GM12873 (cell line): ENCODE measurements around the gene VWA3B.

ENCODE experiments used
- TF ChIP-seq, protein P1 (sequence below): IDR thresholded peaks from 2 replicates; pipeline ENCODE4 v1.5.1; 2012; ENCODE audit warnings: low read depth, mild to moderate bottlenecking, moderate library complexity, low read length, control low read depth; ENCODE audit not compliant: insufficient read depth; ENCODE audit errors: missing control alignments

Gene VWA3B

DNA sequence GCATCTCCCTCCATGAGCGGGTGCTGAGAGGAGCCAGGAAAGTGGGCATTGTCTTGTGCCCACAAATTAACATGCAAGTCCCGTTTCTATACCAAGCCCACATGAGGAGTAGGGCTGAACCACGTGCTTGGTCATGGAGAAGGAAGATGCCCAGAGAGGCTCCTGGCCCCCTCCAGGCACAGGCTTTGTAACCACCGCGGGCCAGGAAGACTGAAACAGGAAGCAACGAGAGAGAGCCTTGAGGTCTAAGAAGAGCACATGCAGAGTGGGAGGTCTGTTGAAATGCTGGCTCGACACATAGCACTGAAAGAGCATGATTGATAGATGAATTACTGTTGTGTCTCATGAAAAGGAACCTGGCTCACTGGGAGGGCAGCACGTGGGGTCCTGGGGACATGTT, 36.3 kb downstream of the VWA3B start:
- TF ChIP-seq, protein P1, sequence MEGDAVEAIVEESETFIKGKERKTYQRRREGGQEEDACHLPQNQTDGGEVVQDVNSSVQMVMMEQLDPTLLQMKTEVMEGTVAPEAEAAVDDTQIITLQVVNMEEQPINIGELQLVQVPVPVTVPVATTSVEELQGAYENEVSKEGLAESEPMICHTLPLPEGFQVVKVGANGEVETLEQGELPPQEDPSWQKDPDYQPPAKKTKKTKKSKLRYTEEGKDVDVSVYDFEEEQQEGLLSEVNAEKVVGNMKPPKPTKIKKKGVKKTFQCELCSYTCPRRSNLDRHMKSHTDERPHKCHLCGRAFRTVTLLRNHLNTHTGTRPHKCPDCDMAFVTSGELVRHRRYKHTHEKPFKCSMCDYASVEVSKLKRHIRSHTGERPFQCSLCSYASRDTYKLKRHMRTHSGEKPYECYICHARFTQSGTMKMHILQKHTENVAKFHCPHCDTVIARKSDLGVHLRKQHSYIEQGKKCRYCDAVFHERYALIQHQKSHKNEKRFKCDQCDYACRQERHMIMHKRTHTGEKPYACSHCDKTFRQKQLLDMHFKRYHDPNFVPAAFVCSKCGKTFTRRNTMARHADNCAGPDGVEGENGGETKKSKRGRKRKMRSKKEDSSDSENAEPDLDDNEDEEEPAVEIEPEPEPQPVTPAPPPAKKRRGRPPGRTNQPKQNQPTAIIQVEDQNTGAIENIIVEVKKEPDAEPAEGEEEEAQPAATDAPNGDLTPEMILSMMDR, result no peak

DNA sequence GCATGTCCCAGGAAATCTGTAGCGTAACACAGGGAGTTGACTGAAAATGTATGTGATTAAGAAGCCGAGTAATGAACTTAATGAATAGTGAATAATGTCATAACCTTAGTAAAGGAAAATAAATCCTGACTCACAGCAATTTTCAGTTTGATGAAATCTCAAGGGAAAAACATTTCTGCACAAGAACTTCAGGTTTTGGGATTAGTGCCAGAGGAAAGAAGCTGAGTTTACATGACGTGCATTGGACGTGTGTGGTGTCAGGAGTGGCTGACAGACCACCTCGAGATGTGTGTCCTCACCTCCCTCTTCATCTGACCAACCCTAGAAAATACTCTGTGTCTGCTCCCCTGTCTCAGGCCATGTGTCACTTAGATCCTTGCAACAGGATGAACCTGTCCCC, 39.1 kb downstream of the VWA3B start:
- TF ChIP-seq, protein P1, result no peak

DNA sequence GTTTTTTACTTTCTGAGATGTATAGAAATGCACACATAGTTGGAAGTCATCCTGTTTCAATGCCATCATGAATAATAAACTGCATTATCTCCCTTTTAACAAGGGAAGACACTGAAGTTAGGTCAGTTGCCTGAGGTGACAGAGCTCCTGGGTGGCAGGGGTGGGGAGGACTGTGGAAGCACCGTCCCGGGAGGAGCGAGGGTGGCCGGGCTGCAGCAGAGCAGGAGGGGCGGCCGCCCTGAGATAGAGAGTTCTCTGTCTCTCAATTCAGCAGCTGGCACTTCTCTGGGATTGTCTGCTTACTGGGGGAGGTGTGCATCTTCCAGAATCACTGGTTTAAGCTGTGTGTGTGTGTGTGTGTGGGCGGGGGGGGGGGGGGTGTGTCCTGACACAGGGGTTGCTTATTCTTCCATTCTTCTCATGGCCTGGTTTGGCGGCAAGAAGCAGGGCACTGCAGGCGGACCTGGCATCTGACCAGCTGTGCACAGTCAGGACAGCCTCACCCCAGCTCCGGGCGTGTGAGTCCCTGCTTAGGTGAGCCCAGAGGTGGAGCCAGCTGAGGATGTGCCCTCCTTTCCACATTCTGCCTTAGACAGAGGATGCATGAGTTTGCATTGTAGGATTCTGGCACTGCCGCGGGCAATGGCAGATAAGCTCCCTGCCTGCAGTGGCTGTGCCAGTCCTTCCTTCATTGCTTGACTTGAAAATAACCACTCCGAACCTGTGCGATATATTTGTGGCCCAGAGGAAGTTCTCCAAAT, 40.4 kb downstream of the VWA3B start:
- TF ChIP-seq, protein P1, result no peak

DNA sequence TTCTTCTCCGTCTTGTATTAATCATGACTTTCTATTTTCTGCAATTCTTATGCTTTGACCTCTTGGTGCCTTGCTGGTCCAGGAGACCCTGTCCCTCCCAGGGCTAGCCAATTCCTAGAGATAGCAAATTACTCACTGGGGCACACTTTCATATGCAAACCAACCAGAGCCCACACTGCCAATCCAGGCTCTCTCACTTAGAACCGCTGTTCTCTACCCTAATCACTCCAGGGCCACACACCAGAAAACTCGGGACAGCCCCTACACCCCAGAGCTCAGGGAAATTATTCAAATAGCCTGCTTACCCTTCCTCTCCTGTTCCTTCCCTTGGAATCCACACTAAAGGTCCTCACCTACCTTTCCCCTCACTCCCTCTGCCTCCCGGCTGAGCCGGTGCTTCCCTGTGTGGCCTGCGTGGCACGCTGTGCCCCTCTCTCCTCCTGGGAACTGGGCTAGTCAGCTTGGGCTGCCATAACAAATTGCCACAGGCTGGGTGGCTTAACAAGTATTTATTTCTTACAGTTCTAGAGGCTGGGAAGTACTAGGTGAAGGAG, 41.7 kb downstream of the VWA3B start:
- TF ChIP-seq, protein P1, result no peak

DNA sequence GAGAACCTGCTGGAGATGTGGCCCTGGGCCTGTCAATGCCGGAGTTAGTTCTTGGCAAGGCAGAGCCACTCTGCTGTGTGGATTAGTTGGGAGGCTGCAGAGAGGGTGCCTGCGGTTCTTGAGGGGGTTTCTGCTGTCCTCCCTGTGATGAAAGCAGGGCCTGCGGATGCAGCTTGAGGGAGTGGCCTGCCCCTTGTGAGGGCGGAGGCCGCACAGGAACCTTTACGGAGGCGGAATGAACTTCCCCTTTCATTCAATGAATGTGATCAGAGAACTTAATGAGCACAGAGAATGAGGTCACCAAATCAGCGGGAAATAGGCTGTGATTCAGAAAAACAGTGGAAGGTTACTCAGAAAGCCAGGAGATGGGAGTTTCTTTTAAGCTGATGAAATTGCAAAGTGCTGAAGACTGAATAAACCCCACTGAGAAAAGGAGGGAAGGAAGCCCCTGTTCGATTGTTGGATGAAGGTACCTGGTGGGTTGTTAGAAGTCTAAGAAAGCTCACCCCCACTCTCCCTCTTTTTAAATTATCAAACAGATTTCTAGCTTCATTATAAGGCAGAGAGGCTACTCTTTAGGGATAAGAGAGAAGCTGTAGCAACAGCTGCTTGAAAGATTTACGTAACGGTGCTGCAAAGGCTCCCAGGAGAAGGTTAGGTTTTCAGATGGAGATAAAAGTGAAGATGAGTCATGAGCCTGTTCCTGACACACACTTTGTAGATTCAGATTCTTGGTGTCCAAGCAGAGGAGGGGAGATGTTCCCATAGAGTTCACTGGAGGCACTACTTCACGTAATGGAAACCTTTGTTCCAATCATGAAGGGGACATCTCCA, 47.4 kb downstream of the VWA3B start:
- TF ChIP-seq, protein P1, result no peak

DNA sequence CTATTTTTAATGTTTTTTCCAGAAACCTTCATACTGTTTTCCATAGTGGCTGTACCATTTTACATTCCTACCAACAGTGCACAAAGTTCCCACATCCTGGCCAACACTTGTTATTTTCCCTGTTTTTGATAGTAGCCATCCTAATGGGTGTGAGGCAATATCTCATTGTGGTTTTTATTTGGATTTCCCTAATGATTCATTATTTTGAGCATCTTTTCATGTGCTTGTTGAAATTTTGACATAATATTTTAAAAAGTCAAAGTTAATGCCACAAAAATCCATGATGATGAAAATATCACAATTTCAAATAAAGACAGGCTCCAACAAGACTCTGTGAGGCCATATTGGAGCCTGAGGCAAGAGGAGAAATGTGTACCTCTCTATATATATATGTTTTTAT, 50.2 kb downstream of the VWA3B start:
- TF ChIP-seq, protein P1, result no peak

DNA sequence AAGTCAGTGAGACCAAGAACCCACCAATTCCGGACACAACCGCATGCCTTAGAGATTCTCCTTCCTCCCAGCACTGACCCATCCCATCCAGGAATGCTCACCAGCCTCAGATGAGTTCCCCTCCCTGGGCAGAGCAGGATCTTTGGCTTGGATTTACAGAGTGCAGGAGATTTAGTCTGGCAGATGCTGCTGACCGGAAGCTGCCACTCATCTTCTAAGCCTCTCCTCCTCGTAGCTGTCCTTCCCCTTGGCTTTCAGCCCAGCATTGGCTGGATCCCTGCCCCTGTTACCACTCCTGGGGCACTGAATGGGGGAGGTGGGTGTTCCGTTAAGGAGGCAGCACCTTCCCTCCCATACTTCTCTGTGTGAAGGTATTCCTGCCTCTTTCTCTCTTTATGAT, 53.2 kb downstream of the VWA3B start:
- TF ChIP-seq, protein P1, result no peak
